A673 (cell line): ENCODE data around the gene CEP95. TPM values are rescaled to one million over a fixed set of nuclear protein-coding genes. Genes with fewer than 3 reads are reported as not detected.

ENCODE experiments used
- BruUV-seq: library from RNA; stranded (reverse); fragments of 400-500 nt; replicated peaks from 2 replicates; lab custom pipeline; 2021; lab: Mats Ljungman, UMichigan
- CTCF ChIA-PET: fragments of 300-600 bp; sonication (Branson Sonifier 250); formaldehyde crosslinking; loops from one replicate; lab custom pipeline; 2022; ENCODE audit warnings: antibody characterized with exemption; lab: Charles Lee
- POLR2A ChIA-PET: fragments of 300-600 bp; sonication (Branson Sonifier 250); formaldehyde crosslinking; loops from one replicate; lab custom pipeline; 2022; ENCODE audit warnings: antibody characterized with exemption; ENCODE audit not compliant: low non-redundant PET; lab: Charles Lee
- DNase-seq: peaks from one replicate; pipeline ENCODE4 v3.0.0-alpha.2; 2015; ENCODE audit warnings: low spot score
- H3K27ac ChIP-seq: fragments of 200-600 bp; sonication (generic); 2 replicates; pipeline ENCODE4 v1.5.1; 2016; ENCODE audit warnings: mixed run types, low read depth, mild to moderate bottlenecking, mixed read lengths, antibody characterized with exemption, low read length; ENCODE audit not compliant: poor library complexity, severe bottlenecking
- H3K27me3 ChIP-seq: fragments of 200-600 bp; sonication (generic); replicated peaks from 2 replicates; pipeline ENCODE4 v1.6.1; 2017; ENCODE audit warnings: mixed run types, low read depth, mild to moderate bottlenecking, mixed read lengths, antibody characterized with exemption, low read length; ENCODE audit not compliant: insufficient read depth, poor library complexity
- H3K36me3 ChIP-seq: fragments of 200-600 bp; sonication (generic); 2 replicates; pipeline ENCODE4 v1.6.1; 2016; ENCODE audit warnings: mixed run types, mild to moderate bottlenecking, mixed read lengths, antibody characterized with exemption, low read length; ENCODE audit not compliant: insufficient read depth, poor library complexity, severe bottlenecking
- H3K4me1 ChIP-seq: fragments of 200-600 bp; sonication (generic); 2 replicates; pipeline ENCODE4 v1.6.1; 2017; ENCODE audit warnings: mixed run types, mild to moderate bottlenecking, mixed read lengths, antibody characterized with exemption, low read length; ENCODE audit not compliant: insufficient read depth, poor library complexity, severe bottlenecking
- H3K4me3 ChIP-seq: fragments of 200-600 bp; sonication (generic); 2 replicates; pipeline ENCODE4 v1.5.1; 2016; ENCODE audit warnings: low read depth, mixed run types, mild to moderate bottlenecking, mixed read lengths, low read length; ENCODE audit not compliant: poor library complexity, severe bottlenecking
- H3K9me3 ChIP-seq: fragments of 200-600 bp; sonication (generic); 2 replicates; pipeline ENCODE4 v1.6.1; 2016; ENCODE audit warnings: mixed run types, low read depth, mild to moderate bottlenecking, mixed read lengths, antibody characterized with exemption, low read length; ENCODE audit not compliant: poor library complexity, severe bottlenecking
- EZH2 ChIP-seq: fragments of 200-600 bp; sonication (generic); IDR thresholded peaks from 2 replicates; pipeline ENCODE4 v1.6.1; 2017; ENCODE audit warnings: borderline replicate concordance, low read depth, mild to moderate bottlenecking, mixed read lengths, antibody characterized with exemption, low read length; ENCODE audit not compliant: poor library complexity, severe bottlenecking
- intact Hi-C: fragments of 100-400 bp; cut with micrococcal nuclease; formaldehyde crosslinking; loops from one replicate; pipeline ENCODE4 v1.10.0; 2022; ENCODE audit not compliant: unreplicated experiment
- total RNA-seq: library from RNA; stranded (reverse); gene quantifications from 2 replicates; pipeline ENCODE4 v1.2.3, GENCODE V29; 2021
- TF ChIP-seq, protein P1 (sequence below): fragments of 300-800, 200-600 bp; sonication (generic); conservative IDR thresholded peaks from 2 replicates; pipeline ENCODE4 v1.5.1; 2017; ENCODE audit warnings: low read depth, mild to moderate bottlenecking, antibody characterized with exemption, low read length, moderate library complexity, mixed read lengths

CEP95 gene
- total RNA-seq, 1 experiment from 2014 or later: 66.8 TPM

DNA sequence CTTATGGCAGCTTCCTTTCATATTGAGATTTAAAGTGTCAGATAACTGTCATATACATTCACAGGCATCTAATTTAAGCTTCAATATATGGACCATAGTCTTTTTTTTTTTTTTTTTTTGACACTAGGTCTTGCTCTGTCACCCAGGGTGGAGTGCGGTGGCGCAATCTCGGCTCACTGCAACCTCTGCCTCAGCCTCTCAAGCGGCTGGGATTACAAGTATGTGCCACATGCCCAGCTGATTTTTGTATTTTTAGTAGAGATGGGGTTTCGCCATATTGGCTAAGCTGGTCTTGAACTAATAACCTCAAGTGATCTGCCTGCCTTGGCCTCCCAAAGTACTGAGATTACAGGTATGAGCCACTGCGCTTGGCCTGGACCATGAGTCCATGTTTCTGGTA, 13.6 kb downstream of the CEP95 start:
- Histone ChIP-seq H3K27me3 (no peaks in the 10 kb centered on the region), H3K4me3 (no peak overlapping the region), H3K36me3 (peaks cover 89% of the 10 kb centered on the region), H3K9me3 (no peaks in the 10 kb centered on the region), H3K4me1 (peaks cover 12% of the 10 kb centered on the region), H3K27ac (no peak overlapping the region)
- no TSS peak for BruUV-seq
- intact Hi-C loops: no loop called here
- DNase-seq: no peak
- ChIA-PET CTCF (no interaction called here), POLR2A (no interaction called here)
- no peak for TF ChIP-seq EZH2
- TF ChIP-seq, protein P1, sequence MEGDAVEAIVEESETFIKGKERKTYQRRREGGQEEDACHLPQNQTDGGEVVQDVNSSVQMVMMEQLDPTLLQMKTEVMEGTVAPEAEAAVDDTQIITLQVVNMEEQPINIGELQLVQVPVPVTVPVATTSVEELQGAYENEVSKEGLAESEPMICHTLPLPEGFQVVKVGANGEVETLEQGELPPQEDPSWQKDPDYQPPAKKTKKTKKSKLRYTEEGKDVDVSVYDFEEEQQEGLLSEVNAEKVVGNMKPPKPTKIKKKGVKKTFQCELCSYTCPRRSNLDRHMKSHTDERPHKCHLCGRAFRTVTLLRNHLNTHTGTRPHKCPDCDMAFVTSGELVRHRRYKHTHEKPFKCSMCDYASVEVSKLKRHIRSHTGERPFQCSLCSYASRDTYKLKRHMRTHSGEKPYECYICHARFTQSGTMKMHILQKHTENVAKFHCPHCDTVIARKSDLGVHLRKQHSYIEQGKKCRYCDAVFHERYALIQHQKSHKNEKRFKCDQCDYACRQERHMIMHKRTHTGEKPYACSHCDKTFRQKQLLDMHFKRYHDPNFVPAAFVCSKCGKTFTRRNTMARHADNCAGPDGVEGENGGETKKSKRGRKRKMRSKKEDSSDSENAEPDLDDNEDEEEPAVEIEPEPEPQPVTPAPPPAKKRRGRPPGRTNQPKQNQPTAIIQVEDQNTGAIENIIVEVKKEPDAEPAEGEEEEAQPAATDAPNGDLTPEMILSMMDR: no peak

DNA sequence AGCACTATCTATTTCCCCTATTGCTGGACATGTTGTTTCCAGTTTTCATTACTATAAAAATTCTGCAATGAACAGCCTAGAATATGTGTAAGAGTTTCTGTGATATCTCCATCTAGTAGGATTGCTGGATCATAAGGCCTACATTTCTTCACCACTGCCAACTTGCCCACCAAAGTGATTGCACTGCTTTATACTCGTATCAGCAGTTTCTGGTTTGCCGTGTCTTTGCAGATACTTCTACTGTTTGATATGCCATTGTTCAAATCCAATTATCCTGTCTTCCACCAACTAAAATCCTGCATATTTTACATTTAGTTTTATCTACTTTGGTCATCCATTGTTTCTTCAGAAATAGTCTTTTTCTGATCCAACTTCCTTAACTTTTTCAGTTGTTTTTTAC, 21.1 kb downstream of the CEP95 start:
- no TSS peak for BruUV-seq
- no peaks in the 10 kb centered on the region for H3K9me3 ChIP-seq
- no peaks in the 10 kb centered on the region for H3K27me3 ChIP-seq
- H3K4me3 ChIP-seq: no peak overlapping the region
- POLR2A ChIA-PET: no interaction called here
- TF ChIP-seq EZH2: no peak
- TF ChIP-seq, protein P1: no peak
- intact Hi-C loops: no loop called here
- no peaks in the 10 kb centered on the region for H3K4me1 ChIP-seq
- CTCF ChIA-PET: no interaction called here
- no peak for DNase-seq
- peaks cover 100% of the 10 kb centered on the region for H3K36me3 ChIP-seq
- no peak overlapping the region for H3K27ac ChIP-seq

DNA sequence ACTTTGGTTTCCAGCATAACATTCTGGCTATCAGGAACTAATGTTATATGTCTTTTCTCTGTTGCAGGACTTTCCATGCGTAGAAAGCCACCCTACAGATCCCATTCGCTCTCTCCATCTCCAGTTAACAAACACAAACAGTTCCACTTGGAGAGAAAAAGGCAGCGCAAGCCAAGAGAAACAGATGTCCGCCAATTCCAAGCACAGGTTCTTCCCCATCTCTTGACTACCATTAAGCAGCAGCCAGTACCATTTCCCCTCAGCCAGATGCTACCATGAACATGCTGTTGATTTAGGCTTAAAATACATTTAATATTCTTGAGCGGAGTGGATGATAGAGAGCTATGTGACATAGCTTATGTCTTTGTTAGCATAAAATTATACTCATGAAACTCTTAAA, 22.4 kb downstream of the CEP95 start:
- Histone ChIP-seq H3K4me1 (no peaks in the 10 kb centered on the region), H3K27ac (no peak overlapping the region), H3K4me3 (no peak overlapping the region), H3K9me3 (no peaks in the 10 kb centered on the region), H3K27me3 (no peaks in the 10 kb centered on the region), H3K36me3 (peaks cover 100% of the 10 kb centered on the region)
- TF ChIP-seq, protein P1: no peak
- TF ChIP-seq EZH2: no peak
- ChIA-PET POLR2A (no interaction called here), CTCF (no interaction called here)
- no peak for DNase-seq
- BruUV-seq: no TSS peak
- intact Hi-C loops: no loop called here
